ENCODE data around the gene NKX1-1. TPM values are rescaled to one million over a fixed set of nuclear protein-coding genes. Genes with fewer than 3 reads are reported as not detected.
"Not testable (repeated sequence)": the region's sequence is repeated elsewhere in the genome, so short reads cannot be mapped to it uniquely, and the experiment has no call there.

Gene NKX1-1
- total RNA-seq, 1 experiment from 2014 or later: not detected

DNA sequence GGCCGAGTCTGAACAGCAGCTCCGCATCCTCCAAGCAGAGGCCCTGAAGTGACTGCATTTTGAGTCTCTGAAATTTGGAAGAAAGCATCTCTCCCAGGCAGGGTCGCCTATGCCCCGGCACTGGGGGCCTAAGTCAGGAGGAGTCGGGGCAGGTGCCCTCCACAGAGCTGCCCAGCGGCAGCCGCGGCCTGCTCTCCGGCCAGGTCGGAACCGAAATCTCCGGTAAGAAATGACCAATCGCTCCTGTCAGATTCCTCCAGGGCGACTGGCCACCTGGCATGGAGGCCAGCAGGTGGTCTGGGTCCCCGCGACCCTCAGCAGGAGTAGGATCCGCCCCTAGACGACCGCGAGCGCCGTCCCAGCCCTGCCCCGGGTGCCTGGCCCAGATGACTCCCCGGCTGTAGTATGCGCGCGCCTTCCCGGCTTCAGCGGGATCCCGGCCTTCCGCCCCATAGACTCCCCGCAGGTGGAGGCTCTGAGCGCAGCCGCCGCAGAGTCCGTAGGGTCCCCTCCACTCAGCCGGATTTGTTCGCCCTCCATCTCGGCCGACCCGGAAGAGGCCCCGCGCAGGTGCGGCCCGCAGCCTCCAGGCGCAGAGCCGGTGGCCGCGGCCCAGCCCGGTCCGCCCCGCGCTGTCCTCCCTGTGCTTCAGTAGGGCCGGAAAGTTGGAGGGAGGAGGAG lies 1.5 kb downstream of the NKX1-1 start:
- DNase-seq (ENCODE audit: low read depth): no peak

DNA sequence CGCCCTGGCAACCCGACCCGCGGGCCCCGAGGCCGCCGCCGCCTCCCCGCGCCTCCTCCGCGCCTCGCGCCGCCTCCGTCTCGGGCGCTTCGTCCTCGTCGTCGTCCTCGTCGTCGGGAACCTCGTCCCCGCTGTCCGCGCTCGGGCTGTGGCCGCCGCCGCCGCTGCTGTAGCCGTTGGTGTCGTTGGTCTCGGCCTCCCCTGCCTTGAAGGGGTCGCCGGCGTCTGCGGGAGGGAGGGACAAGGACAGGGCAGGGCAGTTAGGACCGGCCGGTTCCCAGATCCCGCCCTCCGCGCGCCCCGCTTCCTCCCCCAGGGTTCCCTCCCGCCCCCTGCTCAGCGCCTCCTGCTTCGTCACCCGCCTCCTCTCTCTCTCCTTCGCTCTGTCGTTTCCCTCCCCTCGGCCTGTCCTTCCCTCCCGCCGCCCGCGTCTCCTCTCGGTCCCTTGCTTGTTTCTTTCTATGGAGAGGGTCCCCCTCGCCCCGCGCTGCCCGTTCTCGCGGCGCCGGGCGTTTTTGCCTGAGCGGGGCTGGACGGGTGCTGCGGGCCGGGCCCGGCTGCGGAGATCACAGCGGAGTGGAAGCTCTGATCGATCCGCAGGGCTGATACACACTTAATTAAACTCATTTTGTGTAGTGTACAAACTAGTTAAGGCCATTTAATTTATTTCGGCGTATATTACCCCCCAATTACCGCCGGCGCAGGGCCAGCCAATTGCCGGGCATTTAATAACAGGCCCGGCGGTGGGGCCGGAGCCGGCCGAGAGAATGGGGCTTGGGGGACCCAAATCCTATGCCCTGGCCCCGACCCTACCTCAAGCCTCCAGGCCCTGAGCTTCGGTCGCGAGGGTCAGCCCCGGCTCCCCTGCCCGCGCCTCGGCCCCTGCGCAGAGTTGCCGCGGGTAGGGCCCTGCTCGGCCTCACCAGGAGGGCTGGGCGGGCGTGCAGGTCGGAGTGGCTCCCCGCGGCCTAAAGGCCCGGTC lies 2.4 kb downstream of the NKX1-1 start:
- DNase-seq (ENCODE audit: low read depth): no peak

DNA sequence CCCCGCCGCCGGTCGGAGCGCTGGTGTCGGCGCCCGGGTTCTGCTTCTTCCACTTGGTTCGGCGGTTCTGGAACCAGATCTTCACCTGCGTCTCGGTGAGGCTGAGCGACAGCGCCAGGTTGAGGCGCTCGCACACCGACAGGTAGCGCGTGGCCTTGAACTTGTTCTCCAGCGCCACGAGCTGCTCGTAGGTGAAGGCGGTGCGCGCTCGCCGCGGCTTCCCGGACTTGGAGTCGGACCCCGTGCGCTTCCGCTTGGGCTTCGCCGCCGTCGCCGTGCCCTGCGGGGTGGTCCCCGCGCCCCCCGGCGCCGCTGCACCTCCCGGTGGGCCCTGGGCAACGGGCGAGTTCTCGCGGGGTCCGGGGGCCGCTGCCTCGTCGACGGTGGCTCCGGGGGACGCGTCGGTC lies 3.1 kb downstream of the NKX1-1 start:
- no peak for DNase-seq (ENCODE audit: low read depth)

DNA sequence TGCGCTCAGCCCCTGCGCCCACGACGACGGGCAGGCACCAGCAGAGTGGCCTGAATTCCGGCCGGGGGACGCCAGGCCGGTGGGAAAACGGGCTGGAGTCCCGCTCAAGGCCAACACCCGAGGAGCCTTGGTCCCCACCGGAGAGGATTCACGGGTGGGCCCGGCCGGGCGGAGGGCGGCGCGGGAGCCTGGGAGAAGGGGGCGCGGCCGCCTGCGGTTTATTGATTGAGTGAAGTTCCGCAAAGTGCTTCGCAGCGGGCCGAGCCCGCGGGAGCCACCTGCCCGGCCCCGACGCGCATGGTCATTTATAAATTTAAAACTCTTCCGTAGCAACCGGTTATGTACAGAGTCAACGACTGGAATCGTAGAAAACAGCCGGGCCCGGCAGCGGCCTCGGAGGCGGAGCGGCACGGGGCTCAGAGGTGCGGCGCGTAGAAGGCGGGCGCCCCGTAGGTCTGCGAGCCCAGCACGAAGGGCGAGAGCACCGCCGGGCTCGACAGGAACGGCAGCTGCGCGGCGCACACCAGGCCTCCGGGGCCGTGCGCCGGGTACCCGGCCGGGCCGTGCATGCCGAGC lies 3.6 kb downstream of the NKX1-1 start:
- DNase-seq (ENCODE audit: low read depth): no peak

DNA sequence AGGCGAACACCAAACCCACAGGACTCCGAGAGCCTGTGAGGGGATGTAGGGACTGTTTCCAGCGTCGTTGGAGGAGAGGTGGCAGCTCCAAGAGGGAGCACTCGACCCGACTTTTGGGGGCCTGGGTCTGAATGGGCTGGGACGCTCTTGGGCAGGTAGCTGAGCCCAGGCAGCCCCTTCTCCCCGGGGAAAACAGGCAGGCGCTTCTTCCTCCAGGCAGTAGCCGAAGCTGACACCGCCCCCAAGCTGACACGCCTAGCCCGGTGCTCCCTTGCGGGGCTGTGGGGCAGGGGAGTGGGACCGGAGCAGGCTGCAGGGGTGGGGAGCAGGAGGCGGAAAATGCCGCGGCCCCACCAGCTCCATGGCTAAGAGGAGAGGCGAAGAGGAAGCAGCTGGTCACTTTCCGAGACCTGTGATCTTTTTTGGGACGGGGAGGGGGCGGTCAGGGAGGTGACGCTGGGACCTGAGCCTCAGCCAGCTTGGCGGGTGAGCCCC lies 4.2 kb downstream of the NKX1-1 start:
- DNase-seq (ENCODE audit: low read depth): no peak

DNA sequence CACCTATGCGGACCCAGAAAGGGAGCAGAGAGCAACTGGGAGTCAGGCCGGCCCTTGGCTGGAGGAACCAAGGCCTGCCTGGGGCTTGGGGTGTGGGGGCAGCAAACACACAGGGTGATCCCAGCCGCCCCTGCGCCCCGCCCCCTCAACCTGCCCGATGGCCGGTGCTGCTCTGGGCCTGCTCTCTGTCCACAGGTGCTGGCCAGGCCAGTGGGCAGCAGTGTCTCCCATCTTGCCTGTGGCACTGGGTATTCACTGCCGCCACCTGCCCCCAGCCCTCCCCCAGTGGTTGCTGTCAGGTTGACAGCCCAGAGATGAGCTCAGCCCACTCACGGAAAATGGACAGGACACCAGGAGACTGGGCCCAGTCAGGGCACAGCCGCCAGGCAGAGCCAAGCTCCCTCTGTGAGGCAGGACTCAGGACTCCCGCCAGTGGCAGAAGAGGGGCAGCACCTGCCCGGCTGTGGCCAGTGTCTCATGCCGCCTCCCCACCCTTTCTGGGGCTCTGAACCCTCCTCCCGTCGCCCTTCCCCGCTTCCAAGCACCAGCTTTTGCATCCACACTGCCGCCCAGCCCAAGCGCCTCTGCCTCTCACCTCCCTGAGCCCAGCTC lies 4.7 kb downstream of the NKX1-1 start:
- no peak for DNase-seq (ENCODE audit: low read depth)

DNA sequence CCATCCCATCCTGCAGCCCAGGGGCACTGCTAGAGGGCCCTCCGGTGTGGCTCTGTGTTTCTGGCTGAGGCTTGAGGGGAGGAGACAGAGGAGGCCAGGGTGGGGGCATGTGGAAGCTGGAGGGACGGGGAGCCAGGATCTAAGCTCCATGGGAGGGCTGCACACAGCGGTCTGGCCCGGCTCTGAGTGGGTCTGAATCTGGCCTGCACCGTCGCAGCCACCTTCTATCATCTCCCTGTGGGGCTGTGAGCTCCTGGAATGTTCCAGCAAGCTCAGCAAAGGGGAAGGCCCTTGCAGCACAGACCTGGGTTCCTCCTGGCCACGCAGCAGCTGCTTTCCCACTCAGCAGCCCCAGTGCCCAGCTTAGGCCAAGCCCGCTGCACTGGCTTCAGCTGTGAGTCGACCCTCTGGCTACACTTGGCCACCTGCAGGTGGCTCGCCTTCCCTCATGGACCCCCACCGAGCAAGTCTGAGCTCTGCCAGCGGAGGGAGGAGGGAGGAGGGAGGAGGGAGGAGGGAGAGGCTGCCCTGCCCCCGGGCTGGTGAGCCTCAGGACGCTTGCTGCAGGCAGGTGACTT lies 5.3 kb downstream of the NKX1-1 start:
- no peak for DNase-seq (ENCODE audit: low read depth)

DNA sequence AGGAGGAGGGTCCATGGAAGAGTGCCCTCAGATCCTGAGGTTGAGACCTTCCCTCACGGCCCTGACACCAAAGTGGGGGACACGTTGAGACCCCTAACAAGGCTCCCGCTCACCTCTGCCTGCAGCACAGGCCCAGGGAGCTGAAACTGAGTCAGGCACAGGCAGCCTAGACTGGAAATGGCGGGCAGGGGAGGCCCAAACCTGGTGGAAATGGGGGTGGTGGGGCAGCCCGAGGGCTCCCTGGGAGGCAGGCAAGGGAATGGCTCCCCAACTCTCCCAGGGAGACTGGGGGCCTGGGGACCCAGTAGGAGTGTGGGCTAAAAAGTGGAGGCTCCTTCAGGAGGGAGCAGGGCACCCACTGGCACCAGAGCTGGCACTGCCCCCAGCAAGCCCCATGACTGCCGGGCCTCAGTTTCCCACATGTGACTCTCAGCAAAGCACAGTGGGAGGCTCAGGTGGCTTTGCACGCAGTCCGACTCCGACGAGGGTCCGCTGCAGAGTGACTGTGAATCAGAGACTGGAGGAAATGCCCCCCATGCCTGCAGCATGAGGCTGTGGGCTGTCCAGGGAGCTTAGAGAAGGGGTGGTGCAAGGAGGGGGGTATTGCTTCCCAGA lies 5.9 kb downstream of the NKX1-1 start:
- no peak for DNase-seq (ENCODE audit: low read depth)

DNA sequence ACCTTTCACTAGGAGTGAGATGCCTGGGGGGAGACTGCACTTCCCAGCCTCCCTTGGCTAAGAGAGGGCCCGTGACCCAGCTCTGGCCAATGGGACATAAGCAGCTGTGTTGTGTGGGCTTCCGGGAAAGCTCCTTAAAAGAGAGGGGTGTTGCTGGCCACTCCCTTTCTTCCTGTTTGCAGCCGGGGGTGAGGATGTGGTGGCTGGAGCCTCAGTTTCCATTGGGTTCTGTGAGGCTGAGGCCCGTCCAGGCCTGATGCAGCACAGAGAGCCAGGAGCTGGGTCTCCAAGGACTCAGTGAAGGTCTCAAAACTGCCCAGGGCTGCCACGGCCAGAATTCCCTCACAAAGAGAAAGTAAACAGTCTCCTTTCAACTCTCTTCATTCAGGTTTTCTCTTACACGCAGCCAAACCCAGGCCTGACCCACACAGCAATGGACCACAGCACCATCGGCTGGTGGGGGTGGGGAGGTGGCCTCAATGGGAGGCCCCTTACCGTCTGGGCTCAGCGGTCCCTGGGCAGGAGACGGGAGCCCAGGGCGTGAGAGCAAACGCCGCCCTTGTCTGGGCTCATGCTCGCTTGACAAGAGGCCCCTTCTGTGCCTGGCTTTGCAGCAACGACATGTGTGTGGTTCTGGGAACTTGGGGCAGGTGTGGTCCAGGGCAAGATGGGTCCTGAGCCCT lies 6.6 kb downstream of the NKX1-1 start:
- DNase-seq (ENCODE audit: low read depth): no peak

DNA sequence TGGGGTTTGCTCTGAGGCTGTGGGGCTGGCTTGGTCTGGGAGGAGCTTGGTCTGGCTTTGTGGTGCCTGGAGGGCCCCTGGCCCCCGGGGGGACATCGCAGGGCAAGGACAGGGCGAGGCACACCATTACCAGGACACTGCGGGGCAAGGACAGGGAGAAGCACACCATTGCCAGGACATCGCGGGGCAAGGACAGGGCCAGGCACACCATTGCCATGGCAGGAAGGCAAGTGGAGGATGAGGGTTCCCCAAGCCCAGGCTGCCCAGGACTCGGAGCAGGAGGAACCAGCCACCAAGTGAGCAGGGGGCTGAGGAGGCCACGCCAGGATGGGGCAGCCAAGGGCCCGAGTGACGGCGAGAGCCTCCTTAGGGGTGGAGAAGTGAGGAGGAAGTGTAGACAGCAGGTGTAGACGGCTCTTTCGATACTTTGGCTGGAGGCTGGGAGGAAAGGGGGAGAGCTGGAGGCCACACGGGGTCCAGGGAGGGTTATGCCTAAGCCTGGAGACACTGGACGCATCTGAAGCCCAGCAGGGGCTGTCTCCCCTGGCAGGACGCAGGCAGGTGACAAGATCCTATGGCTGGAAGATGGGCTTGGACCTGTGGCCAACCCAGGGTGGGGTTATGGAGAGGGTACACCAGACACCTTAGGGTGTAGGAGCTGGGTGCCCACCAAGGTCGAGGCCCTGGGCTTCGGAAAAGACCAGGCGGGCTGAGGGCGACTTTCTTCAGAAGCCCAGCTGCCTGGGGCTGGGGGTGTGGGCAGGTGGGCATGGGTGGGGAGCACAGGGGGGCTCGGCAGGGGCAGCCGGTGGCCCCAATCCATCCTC lies 7.3 kb downstream of the NKX1-1 start:
- DNase-seq (ENCODE audit: low read depth): no peak

DNA sequence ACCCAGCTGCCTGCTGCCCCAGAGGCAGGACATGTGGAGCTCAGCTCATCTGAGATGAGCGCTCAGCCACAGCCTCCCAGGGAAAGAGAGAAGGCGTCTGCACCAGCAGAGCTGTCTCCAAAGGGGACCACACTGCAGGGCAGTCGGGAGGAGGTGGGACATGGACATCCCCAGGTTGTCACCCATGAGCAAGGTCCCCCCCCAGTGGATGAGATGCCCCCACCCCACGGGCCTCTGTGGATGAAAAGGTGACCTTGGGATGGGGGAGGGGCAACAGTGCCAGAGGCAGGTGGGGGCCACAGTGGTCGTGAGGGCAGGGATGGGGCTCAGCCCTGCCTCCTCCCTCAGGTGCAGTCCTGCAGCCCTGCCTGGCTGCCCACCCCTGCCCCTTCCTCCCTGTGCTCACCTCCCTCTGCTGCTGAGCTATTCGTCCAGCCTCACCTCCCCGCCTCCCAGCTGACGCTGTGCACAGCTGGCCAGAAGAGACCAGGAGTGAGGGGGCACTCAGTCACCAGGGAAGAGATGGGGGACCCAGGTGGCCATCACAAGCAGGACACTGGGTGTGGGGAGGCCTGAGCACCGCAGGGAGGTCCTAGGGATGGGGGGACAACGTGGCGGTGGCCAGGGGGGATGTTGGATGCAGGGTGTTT lies 9.3 kb downstream of the NKX1-1 start:
- no peak for DNase-seq (ENCODE audit: low read depth)

DNA sequence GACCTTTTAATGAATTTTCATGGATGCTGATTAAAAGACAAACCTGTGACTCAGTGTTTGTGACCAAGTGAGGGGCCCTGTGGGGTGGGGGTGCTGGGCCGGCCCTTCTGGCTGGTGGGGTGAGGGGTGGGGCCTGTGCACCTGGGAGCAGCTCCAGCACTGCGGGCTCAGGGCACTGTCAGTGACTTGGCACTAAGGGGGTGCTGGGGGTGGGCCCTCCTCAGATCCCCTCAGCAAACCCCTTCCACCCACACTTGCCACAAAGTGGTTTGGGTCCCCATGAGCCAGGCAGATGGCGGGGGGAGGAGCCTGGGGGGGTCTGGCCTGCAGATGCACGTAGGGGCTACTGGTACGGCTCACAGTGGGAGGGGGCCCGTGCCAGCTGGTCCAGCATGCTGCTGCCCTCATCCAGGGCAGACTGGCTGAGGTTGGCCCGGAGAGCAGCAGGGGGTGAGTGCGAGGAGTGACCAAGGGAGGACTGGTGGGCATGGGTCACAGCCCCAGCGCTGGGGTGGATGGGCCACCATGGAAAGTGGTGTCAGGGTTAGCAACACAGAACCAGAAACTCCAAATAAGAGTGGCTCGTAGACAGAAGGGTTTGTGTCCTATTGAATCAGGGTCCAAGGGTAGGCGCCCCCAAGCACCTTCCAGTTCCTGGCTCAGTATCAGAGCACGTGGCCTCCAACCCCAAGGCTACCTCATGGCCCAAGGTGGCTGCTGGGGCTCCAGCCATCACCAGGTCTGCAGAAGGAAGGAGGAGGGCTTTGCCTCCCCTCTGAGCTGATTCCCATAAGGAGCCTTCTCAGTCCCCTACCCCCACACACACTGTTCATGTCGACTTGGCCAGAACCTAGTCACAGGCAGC lies 10.1 kb downstream of the NKX1-1 start:
- DNase-seq (ENCODE audit: low read depth): no peak

DNA sequence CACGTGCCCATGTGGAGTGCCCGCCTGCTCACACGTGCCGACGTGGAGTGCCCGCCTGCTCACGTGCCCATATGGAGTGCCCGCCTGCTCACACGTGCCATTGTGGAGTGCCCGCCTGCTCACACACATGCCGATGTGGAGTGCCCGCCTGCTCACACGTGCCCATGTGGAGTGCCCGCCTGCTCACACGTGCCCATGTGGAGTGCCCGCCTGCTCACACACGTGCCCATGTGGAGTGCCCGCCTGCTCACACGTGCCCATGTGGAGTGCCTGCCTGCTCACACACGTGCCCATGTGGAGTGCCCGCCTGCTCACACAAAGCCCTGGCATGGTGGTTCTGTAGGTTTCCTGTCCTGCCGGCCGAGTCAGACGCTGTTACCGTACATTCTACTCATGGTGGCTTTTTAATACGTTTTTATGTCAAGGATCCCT lies 10.8 kb downstream of the NKX1-1 start:
- not testable (repeated sequence) for DNase-seq (ENCODE audit: low read depth)

DNA sequence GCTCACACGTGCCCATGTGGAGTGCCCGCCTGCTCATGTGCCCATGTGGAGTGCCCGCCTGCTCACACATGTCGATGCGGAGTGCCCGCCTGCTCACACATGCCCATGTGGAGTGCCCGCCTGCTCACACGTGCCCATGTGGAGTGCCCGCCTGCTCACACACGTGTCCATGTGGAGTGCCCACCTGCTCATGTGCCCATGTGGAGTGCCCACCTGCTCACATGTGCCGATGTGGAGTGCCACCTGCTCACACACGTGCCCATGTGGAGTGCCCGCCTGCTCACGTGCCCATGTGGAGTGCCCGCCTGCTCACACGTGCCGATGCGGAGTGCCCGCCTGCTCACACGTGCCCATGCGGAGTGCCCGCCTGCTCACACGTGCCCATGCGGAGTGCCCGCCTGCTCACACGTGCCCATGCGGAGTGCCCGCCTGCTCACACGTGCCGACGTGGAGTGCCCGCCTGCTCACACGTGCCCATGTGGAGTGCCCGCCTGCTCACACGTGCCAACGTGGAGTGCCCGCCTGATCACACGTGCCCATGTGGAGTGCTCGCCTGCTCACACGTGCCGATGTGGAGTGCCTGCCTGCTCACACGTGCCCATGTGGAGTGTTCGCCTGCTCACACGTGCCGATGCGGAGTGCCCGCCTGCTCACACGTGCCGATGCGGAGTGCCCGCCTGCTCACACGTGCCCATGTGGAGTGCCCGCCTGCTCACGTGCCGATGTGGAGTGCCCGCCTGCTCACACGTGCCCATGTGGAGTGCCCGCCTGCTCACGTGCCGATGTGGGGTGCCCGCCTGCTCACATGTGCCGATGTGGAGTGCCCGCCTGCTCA lies 11.5 kb downstream of the NKX1-1 start:
- DNase-seq (ENCODE audit: low read depth): not testable (repeated sequence)

DNA sequence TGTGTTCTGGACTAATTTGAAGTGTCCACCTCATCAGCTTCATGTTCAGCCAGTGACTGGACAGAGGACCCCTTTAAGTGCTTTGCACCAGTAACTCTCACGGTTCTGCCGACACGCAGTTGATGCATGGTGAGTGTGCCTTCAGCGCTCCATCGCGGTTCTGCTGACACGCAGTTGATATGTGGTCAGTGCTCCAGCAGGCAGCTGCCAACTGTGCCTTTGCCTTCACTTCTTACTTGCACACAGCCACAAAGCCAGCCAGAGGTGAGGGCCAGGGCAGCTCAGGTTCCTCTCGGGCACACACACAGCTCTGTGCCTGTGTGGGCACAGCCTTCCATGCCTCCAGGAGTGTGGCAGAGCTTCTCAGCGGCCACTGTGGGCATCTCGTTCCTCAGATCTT lies 12.4 kb downstream of the NKX1-1 start:
- DNase-seq (ENCODE audit: low read depth): no peak

DNA sequence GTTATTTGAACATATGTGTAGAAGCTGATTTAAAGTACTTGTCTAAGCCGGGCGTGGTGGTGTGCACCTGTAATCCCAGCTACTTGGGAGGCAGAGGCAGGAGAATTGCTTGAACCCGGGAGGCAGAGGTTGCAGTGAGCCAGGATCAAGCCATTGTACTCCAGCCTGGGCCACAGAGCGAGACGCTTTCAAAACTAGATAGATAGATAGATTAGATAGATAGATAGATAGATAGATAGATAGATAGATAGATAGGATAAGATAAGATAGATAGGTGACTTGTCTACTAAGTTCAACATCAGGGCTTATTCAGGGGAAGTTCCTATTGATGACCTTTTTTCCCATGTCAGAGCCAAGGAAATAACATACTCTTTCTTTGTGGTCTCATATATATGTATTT lies 12.9 kb downstream of the NKX1-1 start:
- not testable (repeated sequence) for DNase-seq (ENCODE audit: low read depth)

All from RPMI7951 (cell line).